Epithelial cell of esophagus (primary cell): ENCODE data around the gene SLC2A4.

Experiments
- DNase-seq: peaks from one replicate; pipeline ENCODE4 v3.0.0; 2010; ENCODE audit warnings: low read depth
- H3K4me3 ChIP-seq: 2 replicates; pipeline ENCODE4 v1.5.1; 2011; ENCODE audit warnings: mild to moderate bottlenecking, low read length, control low read depth
- CTCF ChIP-seq: IDR thresholded peaks from 2 replicates; pipeline ENCODE4 v1.5.1; 2011; ENCODE audit warnings: low read depth, mild to moderate bottlenecking, low read length, control low read depth, inconsistent platforms; ENCODE audit not compliant: insufficient read depth; ENCODE audit errors: missing control alignments

SLC2A4 gene

GRCh38 chr17:7262192-7262934, 19.2 kb upstream of the SLC2A4 start, which contains the start of gene CLDN7:
Gene CLDN7, minus strand, starts transcription at chr17:7262478. Its CDS starts 435 bp downstream, at chr17:7262043.
- TF ChIP-seq CTCF = no peak
- peak; percentile 71 for DNase-seq
- H3K4me3 ChIP-seq = peak within 1 kb of the TSS; percentile 55

- H3K4me3 ChIP-seq = peak overlapping the region; percentile 55
- peak; percentile 70 for DNase-seq
- no peak for TF ChIP-seq CTCF
Measured at GRCh38 chr17:7262935-7263800, 18.4 kb upstream of the SLC2A4 start.

GRCh38 chr17:7263801-7264078, 17.8 kb upstream of the SLC2A4 start:
- no peak for DNase-seq
- peak overlapping the region; percentile 55 for H3K4me3 ChIP-seq
- no peak for TF ChIP-seq CTCF

- no peak overlapping the region for H3K4me3 ChIP-seq
- no peak for TF ChIP-seq CTCF
- DNase-seq = peak; percentile 29
Measured at GRCh38 chr17:7266784-7267183, 14.7 kb upstream of the SLC2A4 start.

GRCh38 chr17:7279448-7279847, 2.1 kb upstream of the SLC2A4 start:
- no peak for DNase-seq
- no peak for TF ChIP-seq CTCF
- H3K4me3 ChIP-seq = no peak overlapping the region

GRCh38 chr17:7280519-7281073, 922 bp upstream of the SLC2A4 start:
- TF ChIP-seq CTCF = peak; percentile 92
- peak overlapping the region; percentile 48 for H3K4me3 ChIP-seq
- DNase-seq = peak; percentile 91
